Esophagus muscularis mucosa (tissue), 4 donors: Measurements from ENCODE around the gene CDK4. TPM values are rescaled to one million over a fixed set of nuclear protein-coding genes. Genes with fewer than 3 reads are reported as not detected.

Source experiments
- DNase-seq: peaks from one replicate; pipeline ENCODE4 v3.0.0-alpha.2; 2017; ENCODE audit errors: extremely low spot score
- H3K27ac ChIP-seq, 4 donors: fragments of 200-600 bp; sonication (generic); replicated peaks in 1 of 4; 1 replicate in 3 of 4; 2 replicates in 1 of 4; pipeline ENCODE4 v1.5.1; 2016 to 2019; ENCODE audit warnings: mild to moderate bottlenecking in 1 of 4
- H3K27me3 ChIP-seq, 4 donors: fragments of 200-600 bp; sonication (generic); one replicate each; pipeline versions ENCODE4 v1.5.1 to v1.6.0; 2016 to 2019
- H3K36me3 ChIP-seq, 4 donors: fragments of 200-600 bp; sonication (generic); one replicate each; pipeline ENCODE4 v1.5.1; 2016 to 2019
- H3K4me1 ChIP-seq, 4 donors: fragments of 200-600 bp; sonication (generic); one replicate each; pipeline ENCODE4 v1.5.1; 2016 to 2019
- H3K4me3 ChIP-seq, 4 donors: fragments of 200-600 bp; sonication (generic); 1 replicate in 2 of 4; 2 replicates in 2 of 4; pipeline ENCODE4 v1.5.1; 2016 to 2019; ENCODE audit warnings: mild to moderate bottlenecking in 4 of 4, moderate library complexity in 1 of 4
- H3K9me3 ChIP-seq, 4 donors: fragments of 200-600 bp; sonication (generic); 1 replicate in 3 of 4; 2 replicates in 1 of 4; pipeline ENCODE4 v1.5.1; 2016 to 2019
- EP300 ChIP-seq: sonication (generic); formaldehyde crosslinking; IDR thresholded peaks from one replicate; pipeline ENCODE4 v1.6.1; 2017; ENCODE audit warnings: antibody characterized with exemption
- POLR2A ChIP-seq: fragments of 450-650 bp; IDR thresholded peaks from one replicate; pipeline ENCODE4 v1.6.1; 2017; ENCODE audit warnings: antibody characterized with exemption, moderate library complexity, mild to moderate bottlenecking, low read depth
- POLR2AphosphoS5 ChIP-seq, 2 donors: sonication (generic); formaldehyde crosslinking; IDR thresholded peaks; one replicate each; pipeline ENCODE4 v1.6.1; 2017; ENCODE audit warnings: antibody characterized with exemption in 2 of 2
- WGBS: methylation state at CpG from one replicate; pipeline ENCODE4 v1.1.5; 2018; 5-methylcytosine and 5-hydroxymethylcytosine counted together
- intact Hi-C: fragments of 100-400 bp; cut with DNase I; formaldehyde crosslinking; loops from one replicate; pipeline ENCODE4 v1.15.1; 2023
- total RNA-seq, 4 donors: library from RNA; depleted of rRNA; stranded (reverse); fragments of >200 nt; gene quantifications; one replicate each; pipeline versions ENCODE4 v1.1.0 to v1.2.1, GENCODE V29; 2016
- TF ChIP-seq, protein P1 (sequence below), 3 experiments: fragments of 200-600 bp in 2 of 3; fragments of 450-650 bp in 1 of 3; sonication (generic) in 2 of 3; IDR thresholded peaks; one replicate each; pipeline ENCODE4 v1.5.1; 2017 to 2019; ENCODE audit warnings: antibody characterized with exemption in 3 of 3, mild to moderate bottlenecking in 2 of 3, moderate library complexity in 1 of 3

The CDK4 gene
- total RNA-seq, 4 donors from 2014 or later: 43.6 to 85.7 (median 71.3) TPM

DNA sequence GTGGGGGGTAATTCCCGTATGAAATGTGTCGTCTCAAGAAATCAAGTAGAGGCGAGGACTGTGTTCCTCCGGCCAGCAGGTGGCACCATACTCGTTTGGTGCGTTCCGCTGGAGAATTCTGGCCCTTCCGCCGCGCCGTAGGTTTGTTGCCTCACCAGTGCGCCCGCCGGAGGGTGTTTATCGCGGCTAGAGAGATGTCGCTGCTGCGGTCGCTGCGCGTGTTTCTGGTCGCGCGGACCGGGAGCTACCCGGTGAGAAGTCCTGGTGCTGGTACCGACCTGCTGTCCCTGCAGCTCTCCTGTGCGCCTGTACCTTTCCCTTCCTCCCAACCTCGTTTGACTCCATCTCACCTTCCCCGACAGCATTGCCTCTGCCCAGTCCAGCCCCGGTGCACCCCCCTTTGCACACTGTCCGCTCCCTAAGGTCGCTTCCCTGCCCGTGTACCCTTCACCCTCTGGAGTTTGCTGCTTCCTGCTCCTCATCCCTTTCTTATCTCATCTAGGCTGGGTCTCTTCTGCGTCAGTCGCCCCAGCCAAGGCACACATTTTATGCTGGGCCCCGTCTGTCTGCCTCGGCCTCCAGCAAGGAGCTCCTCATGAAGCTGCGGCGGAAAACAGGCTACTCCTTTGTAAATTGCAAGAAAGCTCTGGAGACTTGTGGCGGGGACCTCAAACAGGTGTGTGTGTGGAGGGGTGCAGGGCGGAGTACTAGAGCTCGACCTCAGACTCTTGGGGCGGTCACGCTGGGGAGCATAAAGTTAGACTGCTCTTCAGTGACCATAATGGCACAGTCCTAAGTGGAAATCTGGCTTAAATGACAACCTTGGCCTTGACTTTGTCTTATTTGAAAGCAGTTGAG, 30.7 kb upstream of the CDK4 start, which contains the start of gene TSFM:
Gene TSFM (plus strand): TSS at position 180 of the 858 bp plus-strand sequence. CDS start 15 bp downstream, at position 195.
- H3K4me1 ChIP-seq: peaks cover 14 to 29% (median 20%) of the 10 kb centered on the region in 4 donors
- intact Hi-C loops: loop anchor here (1.0 to 5.0 kb wide), 2 partner anchors 49 to 122 kb away; no protein-coding TSS in a partner anchor
- TF ChIP-seq POLR2A (peak; percentile 42), EP300 (no peak), POLR2AphosphoS5 (IDR thresholded peaks at IDR 0.05) (peak; percentile 91 to 97)
- TF ChIP-seq, protein P1, sequence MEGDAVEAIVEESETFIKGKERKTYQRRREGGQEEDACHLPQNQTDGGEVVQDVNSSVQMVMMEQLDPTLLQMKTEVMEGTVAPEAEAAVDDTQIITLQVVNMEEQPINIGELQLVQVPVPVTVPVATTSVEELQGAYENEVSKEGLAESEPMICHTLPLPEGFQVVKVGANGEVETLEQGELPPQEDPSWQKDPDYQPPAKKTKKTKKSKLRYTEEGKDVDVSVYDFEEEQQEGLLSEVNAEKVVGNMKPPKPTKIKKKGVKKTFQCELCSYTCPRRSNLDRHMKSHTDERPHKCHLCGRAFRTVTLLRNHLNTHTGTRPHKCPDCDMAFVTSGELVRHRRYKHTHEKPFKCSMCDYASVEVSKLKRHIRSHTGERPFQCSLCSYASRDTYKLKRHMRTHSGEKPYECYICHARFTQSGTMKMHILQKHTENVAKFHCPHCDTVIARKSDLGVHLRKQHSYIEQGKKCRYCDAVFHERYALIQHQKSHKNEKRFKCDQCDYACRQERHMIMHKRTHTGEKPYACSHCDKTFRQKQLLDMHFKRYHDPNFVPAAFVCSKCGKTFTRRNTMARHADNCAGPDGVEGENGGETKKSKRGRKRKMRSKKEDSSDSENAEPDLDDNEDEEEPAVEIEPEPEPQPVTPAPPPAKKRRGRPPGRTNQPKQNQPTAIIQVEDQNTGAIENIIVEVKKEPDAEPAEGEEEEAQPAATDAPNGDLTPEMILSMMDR (IDR thresholded peaks at IDR 0.05): peak; percentile 98 to 99 (median 98)

DNA sequence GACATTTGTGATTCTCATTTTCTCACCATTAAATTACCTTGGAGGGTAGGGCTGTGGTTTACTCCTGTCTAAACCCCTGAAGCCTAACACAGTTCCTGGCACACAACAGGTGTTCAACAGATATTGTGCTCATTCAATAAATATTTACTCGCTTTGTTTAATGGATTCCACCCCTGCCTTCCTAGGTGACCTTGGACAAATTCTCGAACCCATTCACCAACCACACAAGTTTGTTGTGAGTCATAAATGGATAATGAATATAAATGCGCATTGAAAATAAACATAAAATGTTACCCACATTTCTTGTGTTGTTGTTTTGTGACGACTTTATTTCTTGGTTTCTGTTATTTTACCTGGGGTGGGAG, 30.1 kb upstream of the CDK4 start:
- whole genome bisulfite sequencing: 26% methylated on average over 4 of the region's 4 CpGs
- TF ChIP-seq, protein P1 (IDR thresholded peaks at IDR 0.05): no peak
- TF ChIP-seq POLR2AphosphoS5 (IDR thresholded peaks at IDR 0.05) (no peak), POLR2A (no peak), EP300 (no peak)
- Histone ChIP-seq H3K4me1 (peaks cover 14 to 29% (median 20%) of the 10 kb centered on the region in 4 donors), H3K27ac (peak overlapping the region in 3 of 4 donors; percentile 74 to 77 (median 74)), H3K9me3 (no peaks in the 10 kb centered on the region), H3K4me3 (peak overlapping the region; percentile 66 to 99 (median 92)), H3K27me3 (no peaks in the 10 kb centered on the region), H3K36me3 (peaks cover 12 to 47% (median 34%) of the 10 kb centered on the region in 4 donors)
- intact Hi-C loops: loop anchor here (1.0 to 5.0 kb wide), 2 partner anchors 50 to 123 kb away; no protein-coding TSS in a partner anchor
- no peak for DNase-seq

More for the DNA sequence above, 30.7 kb upstream of the CDK4 start, which contains the start of gene TSFM:
- peak; percentile 98 for DNase-seq
- Histone ChIP-seq H3K9me3 (no peaks in the 10 kb centered on the region), H3K36me3 (peaks cover 18 to 54% (median 40%) of the 10 kb centered on the region in 4 donors), H3K27ac (peak within 1 kb of the TSS; percentile 74 to 82 (median 76)), H3K27me3 (no peaks in the 10 kb centered on the region), H3K4me3 (peak within 1 kb of the TSS; percentile 66 to 99 (median 92))
- WGBS: 2% methylated on average over 20 of the region's 45 CpGs

DNA sequence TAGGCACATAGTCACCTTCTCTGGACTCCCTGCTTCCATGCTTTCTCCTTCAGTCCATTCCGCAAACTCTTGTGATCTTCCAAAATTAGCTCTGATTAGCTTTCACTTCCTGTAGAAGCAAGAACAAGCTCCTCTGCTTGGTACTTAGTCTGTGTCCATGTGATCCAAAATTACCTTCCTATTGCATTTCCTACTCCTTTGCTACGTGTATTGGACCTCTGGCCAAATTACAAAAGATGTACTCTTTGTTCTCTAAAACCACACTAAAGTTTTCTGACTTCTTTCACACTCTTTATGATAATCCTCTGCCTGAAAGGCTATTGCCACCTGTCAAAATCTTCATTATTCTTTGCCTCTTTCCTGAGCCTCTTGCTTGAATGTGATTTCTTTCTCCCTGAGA, 29.7 kb upstream of the CDK4 start:
- peak overlapping the region in 1 of 4 donors; percentile 74 for H3K27ac ChIP-seq
- no peaks in the 10 kb centered on the region for H3K9me3 ChIP-seq
- no peaks in the 10 kb centered on the region for H3K27me3 ChIP-seq
- peaks cover 14 to 29% (median 20%) of the 10 kb centered on the region in 4 donors for H3K4me1 ChIP-seq
- intact Hi-C loops: loop anchor here (1.0 to 5.0 kb wide), 2 partner anchors 50 to 124 kb away; no protein-coding TSS in a partner anchor
- H3K4me3 ChIP-seq: no peak overlapping the region
- no peak for DNase-seq
- TF ChIP-seq POLR2AphosphoS5 (IDR thresholded peaks at IDR 0.05): no peak
- TF ChIP-seq, protein P1 (IDR thresholded peaks at IDR 0.05): no peak
- no peak for TF ChIP-seq POLR2A
- TF ChIP-seq EP300: no peak
- peaks cover 8 to 43% (median 29%) of the 10 kb centered on the region in 4 donors for H3K36me3 ChIP-seq
- WGBS: 55% methylated on average over 2 of the region's 2 CpGs

DNA sequence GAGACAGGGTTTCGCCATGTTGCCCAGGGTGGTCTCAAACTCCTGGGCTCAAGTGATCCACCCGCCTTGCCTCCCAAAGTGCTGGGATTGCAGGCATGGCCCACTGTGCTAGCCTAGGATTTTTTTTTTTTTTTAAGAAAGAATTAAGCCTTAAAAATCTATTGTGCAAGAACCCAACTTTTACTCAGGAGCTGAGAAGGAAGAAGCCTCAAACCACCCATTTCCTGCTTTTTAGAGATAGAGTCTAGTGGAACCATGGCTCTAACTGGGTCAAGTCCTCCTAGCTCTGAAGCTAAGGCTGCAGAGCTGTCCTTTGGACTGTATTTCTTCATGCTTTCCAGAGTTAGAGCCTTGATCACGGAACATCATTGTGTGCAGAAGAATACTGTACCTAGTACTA, 29.1 kb upstream of the CDK4 start:
- Histone ChIP-seq H3K4me1 (peaks cover 14 to 29% (median 20%) of the 10 kb centered on the region in 4 donors), H3K9me3 (no peaks in the 10 kb centered on the region), H3K36me3 (peaks cover 2 to 39% (median 24%) of the 10 kb centered on the region in 4 donors), H3K27ac (no peak overlapping the region), H3K4me3 (no peak overlapping the region), H3K27me3 (no peaks in the 10 kb centered on the region)
- TF ChIP-seq, protein P1 (IDR thresholded peaks at IDR 0.05): no peak
- TF ChIP-seq POLR2AphosphoS5 (IDR thresholded peaks at IDR 0.05) (no peak), EP300 (no peak), POLR2A (no peak)
- WGBS: 92% methylated on average over 3 of the region's 3 CpGs
- intact Hi-C loops: loop anchor here (5.0 kb wide), 1 partner anchor 51 kb away; no protein-coding TSS in a partner anchor
- DNase-seq: no peak
